Daoy (cell line): ENCODE results near the gene INTS1. TPM values are rescaled to one million over a fixed set of nuclear protein-coding genes. Genes with fewer than 3 reads are reported as not detected.

ENCODE experiments used
- DNase-seq: peaks from one replicate; pipeline ENCODE4 v3.0.0-alpha.2; 2015; ENCODE audit warnings: low read depth
- total RNA-seq: library from RNA; depleted of rRNA; stranded (reverse); fragments of >200 nt; shearing (Covaris generic); gene quantifications from 2 replicates; pipeline ENCODE4 v1.2.3, GENCODE V29; 2014

The INTS1 gene
- total RNA-seq, 1 experiment from 2014 or later: 42.9 TPM

DNA sequence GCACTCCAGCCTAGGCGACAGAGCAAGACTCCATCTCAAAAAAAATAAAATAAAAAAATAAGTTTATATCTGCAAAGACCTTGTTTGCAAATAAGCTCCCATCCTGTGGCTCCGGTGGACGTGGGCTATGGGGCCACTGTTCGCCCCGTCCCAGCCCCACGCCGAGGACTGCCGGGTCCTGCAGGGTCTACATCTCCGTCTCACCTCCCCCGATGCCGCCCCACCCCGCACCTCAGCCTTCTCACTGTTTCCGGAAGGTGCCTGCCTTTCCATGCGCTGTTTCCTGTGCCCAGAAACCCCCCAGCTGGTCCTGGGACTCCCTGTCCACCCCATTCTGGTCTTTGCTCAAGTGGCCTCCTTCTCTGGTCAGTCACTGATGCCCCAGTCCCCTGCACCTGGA lies 5.0 kb upstream of the INTS1 start:
- no peak for DNase-seq

GRCh38 chr7:1508277-1508758 lies 4.1 kb upstream of the INTS1 start:
- no peak for DNase-seq

DNA sequence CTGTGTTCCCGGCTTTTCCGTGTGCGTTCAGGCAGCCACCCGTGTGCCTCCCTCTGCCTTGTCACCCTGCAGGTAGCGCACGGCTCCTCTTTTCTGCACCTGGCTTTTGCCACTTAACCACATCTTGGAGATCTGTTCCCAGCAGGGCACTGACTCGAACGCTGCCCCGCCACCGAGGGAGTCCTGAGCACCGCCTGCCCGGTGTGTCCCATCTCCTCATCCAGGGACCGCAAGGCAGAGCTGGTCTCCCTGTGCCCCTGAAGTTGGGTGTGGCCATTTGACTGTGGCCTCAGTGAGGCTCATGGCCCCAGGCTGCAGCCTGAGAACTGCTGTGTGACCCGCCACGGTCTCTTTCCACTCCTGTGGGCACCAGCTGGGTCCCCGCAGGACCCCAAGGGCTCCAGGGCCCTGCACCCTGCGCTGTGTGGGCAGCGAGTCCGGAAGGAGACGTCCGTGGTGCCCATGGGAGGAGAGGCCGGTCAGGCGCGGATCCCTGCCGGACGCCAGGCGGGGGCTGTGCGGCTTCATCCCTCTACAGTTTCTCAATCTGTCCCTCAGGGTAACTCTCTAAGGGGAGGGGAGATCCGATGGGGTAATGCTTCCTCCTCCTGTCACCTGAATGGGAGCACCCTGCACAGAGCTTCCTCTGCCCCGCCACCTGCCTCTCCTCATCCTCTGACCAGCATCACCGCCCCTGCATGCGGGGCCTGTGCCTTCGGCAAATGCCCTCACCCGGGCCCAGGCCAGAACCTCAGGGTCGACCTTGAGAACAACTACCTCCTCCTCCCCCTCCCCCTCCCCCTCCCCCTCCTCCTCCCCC lies 1.8 kb upstream of the INTS1 start:
- DNase-seq: no peak

DNA sequence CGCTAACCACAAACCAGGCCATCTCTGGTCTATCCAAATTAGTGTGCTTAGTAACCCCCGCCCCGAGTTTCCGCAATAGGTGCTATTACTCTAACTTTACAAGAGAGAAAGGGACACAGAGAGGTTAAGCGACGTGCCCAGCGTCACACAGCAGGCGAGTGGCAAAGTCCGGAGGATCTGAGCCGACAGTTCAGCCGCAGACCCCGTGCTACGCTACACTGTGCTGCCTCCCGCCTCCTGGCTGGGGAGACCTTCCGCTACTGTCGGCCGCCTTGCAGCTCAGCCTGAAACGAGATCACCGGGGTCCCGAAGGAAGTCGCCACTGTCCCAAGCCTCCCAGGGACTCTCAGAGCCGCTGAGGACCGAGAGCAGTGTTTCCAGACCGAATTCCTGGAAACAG lies 799 bp downstream of the INTS1 start:
- DNase-seq: no peak

- DNase-seq: no peak
Observed at GRCh38 chr7:1502845-1503244, 1.3 kb downstream of the INTS1 start.

GRCh38 chr7:1501487-1502270 lies 2.5 kb downstream of the INTS1 start:
- no peak for DNase-seq

DNA sequence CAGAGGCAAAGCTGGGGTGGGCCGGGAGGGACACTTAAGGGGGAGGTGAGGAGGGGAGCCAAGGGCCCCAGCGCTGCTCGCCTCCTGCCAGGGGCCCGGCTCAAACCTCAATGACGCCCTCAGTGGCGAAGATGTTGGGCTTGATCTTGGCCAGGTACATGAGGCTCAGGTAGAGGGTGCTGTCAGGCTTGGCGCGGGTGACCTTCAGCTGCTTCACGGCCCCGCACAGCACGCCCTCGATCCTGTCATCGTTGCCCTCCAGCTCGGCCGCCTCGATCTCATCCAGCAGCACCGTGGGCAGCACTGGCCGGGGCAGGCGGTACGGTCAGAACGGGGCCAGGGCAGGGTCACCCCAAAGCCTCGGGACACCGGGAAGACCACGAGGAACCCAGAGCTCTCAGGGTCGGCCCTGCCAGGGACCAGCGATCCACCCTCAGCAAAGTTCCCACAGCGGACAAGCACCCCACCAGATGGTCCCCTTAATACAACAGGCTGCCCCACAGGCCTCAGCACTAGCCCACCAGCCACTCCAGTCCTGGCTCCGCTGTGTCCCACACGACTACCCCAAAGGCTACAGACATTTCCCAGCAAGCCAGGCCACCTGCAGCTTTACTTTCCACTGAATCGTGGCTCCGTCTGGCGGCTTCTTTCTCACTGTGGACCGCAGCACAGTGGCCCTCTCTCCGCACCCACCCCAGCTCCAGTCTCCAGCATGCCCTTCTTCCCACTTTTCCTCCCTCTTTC lies 4.0 kb downstream of the INTS1 start:
- DNase-seq: no peak

GRCh38 chr7:1499367-1500029 lies 4.7 kb downstream of the INTS1 start:
- DNase-seq: no peak

GRCh38 chr7:1498370-1499305 lies 5.6 kb downstream of the INTS1 start:
- DNase-seq: no peak

GRCh38 chr7:1497293-1497927 lies 6.8 kb downstream of the INTS1 start:
- DNase-seq: no peak

GRCh38 chr7:1496531-1497292 lies 7.5 kb downstream of the INTS1 start:
- DNase-seq: no peak

DNA sequence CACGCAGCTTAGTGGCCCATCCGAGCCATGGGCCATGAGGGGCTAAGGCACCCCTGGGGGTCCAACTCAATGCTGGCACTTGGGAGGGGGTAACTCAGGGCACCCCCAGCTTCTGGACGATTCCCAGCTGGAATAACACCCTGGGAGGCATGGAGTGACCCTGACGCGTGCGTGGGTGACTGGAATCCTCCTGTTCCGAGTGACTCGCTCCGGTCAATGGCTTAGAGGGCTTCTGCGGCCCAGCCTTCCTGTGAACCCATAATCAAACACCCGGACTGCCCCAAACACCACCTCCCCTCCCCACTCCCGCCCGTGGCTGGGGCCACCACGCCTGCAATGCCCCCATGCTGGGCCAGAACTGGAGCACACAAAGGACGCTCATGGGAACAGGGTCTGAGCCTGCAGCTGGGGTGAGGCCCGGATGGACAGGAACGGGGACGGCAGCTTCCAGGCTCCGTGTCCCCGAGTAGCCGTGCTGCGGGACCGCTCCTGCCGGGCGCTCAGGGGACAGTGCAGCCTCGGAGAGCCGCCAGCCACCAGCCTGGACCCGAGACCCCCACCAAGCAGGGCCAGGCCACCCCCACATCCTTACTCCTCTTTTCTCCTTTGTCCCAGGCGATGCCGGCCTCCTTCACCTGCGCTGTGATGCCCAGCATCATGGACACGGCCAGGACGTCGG lies 8.5 kb downstream of the INTS1 start:
- no peak for DNase-seq

- no peak for DNase-seq
Observed at GRCh38 chr7:1494866-1495563, 9.2 kb downstream of the INTS1 start.

DNA sequence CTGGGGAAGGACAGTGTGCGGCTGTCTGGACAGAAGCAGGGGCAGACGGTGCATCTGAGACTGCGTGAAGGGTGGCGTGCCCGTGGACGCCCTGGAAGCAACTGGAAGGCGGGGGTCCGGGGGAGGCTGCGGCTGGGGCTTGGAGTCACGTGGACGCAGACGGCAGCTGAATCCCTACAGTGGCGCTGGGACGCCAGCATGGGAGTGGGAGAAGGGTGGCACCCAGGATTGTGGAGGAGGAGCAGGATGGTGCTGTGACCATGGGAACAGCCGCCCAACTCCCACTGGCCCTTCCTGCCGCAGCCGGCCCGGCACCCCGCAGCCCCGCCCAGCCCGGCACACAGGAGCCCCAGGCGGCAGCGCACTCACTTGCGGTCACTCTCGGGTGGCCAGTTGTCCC lies 9.7 kb downstream of the INTS1 start:
- DNase-seq: no peak

- no peak for DNase-seq
Observed at GRCh38 chr7:1493571-1493970, 10.6 kb downstream of the INTS1 start.

GRCh38 chr7:1493129-1493528 lies 11.1 kb downstream of the INTS1 start:
- no peak for DNase-seq

- no peak for DNase-seq
Observed at GRCh38 chr7:1492640-1493039, 11.5 kb downstream of the INTS1 start.

- no peak for DNase-seq
Observed at GRCh38 chr7:1492221-1492620, 12.0 kb downstream of the INTS1 start.
